Keratinocyte (primary cell): ENCODE data around the gene SCN4A. TPM values are rescaled to one million over a fixed set of nuclear protein-coding genes. Genes with fewer than 3 reads are reported as not detected.

Source experiments
- DNase-seq: peaks from one replicate; pipeline ENCODE4 v3.0.0-alpha.2; 2011; ENCODE audit warnings: low read depth, missing footprints, low spot score
- FAIRE-seq: peaks from 2 replicates; lab custom pipeline; 2011; peaks lifted over from hg19 to GRCh38; lab: Jason Lieb, UNC
- H2AFZ ChIP-seq: 2 replicates; pipeline ENCODE4 v1.6.0; 2012; ENCODE audit warnings: low read length, control low read depth, inconsistent platforms; ENCODE audit not compliant: control insufficient read depth
- H3K27ac ChIP-seq: 2 replicates; pipeline ENCODE4 v1.5.1; 2011; ENCODE audit warnings: low read length; ENCODE audit not compliant: control insufficient read depth, insufficient read depth
- H3K27me3 ChIP-seq: 3 replicates; pipeline ENCODE4 v1.6.0; 2011; ENCODE audit warnings: low read length; ENCODE audit not compliant: control insufficient read depth, insufficient read depth; ENCODE audit errors: extremely low read depth
- H3K36me3 ChIP-seq, 2 experiments: 2 replicates in 1 of 2; 3 replicates in 1 of 2; pipeline ENCODE4 v1.5.1; 2011; ENCODE audit warnings: low read length in 2 of 2, mild to moderate bottlenecking in 1 of 2; ENCODE audit not compliant: control insufficient read depth in 2 of 2, insufficient read depth in 2 of 2; ENCODE audit errors: extremely low read depth in 1 of 2
- H3K4me1 ChIP-seq: 3 replicates; pipeline ENCODE4 v1.5.1; 2011; ENCODE audit warnings: low read length; ENCODE audit not compliant: control insufficient read depth, insufficient read depth; ENCODE audit errors: extremely low read depth
- H3K4me2 ChIP-seq: 3 replicates; pipeline ENCODE4 v1.6.0; 2011; ENCODE audit warnings: low read depth, low read length; ENCODE audit not compliant: control insufficient read depth, insufficient read depth; ENCODE audit errors: extremely low read depth
- H3K4me3 ChIP-seq, 3 experiments: fragments of 200-600 bp in 1 of 3; sonication (generic) in 1 of 3; 2 replicates in 2 of 3; 3 replicates in 1 of 3; pipeline ENCODE4 v1.5.1; 2011 to 2016; ENCODE audit warnings: low read length in 3 of 3, mild to moderate bottlenecking in 3 of 3, control low read depth in 2 of 3, inconsistent platforms in 1 of 3, low read depth in 1 of 3, mixed read lengths in 1 of 3, mixed run types in 1 of 3, moderate library complexity in 1 of 3; ENCODE audit not compliant: control insufficient read depth in 2 of 3, insufficient read depth in 2 of 3; ENCODE audit errors: extremely low read depth in 1 of 3
- H3K79me2 ChIP-seq: 2 replicates; pipeline ENCODE4 v1.6.0; 2012; ENCODE audit warnings: low read length; ENCODE audit not compliant: control insufficient read depth, insufficient read depth
- H3K9ac ChIP-seq: 3 replicates; pipeline ENCODE4 v1.6.0; 2011; ENCODE audit warnings: low read length; ENCODE audit not compliant: control insufficient read depth, insufficient read depth; ENCODE audit errors: extremely low read depth
- H3K9me1 ChIP-seq: 3 replicates; pipeline ENCODE4 v1.6.0; 2011; ENCODE audit warnings: low read length; ENCODE audit not compliant: control insufficient read depth, insufficient read depth; ENCODE audit errors: extremely low read depth
- H3K9me3 ChIP-seq: 2 replicates; pipeline ENCODE4 v1.5.1; 2012; ENCODE audit warnings: low read depth, low read length; ENCODE audit not compliant: control insufficient read depth
- H4K20me1 ChIP-seq: 3 replicates; pipeline ENCODE4 v1.6.0; 2011; ENCODE audit warnings: low read length; ENCODE audit not compliant: control insufficient read depth, insufficient read depth; ENCODE audit errors: extremely low read depth
- CTCF ChIP-seq, 3 experiments: IDR thresholded peaks in 1 of 3; conservative IDR thresholded peaks in 1 of 3; optimal IDR thresholded peaks in 1 of 3; 2 replicates in 2 of 3; 3 replicates in 1 of 3; pipeline versions ENCODE3 to v1.5.1; 2011; ENCODE audit warnings: low read length in 3 of 3, mild to moderate bottlenecking in 3 of 3, moderate library complexity in 2 of 3, control low read depth in 1 of 3, inconsistent platforms in 1 of 3; ENCODE audit not compliant: insufficient read depth in 2 of 3; ENCODE audit errors: extremely low read depth in 1 of 3
- EZH2 ChIP-seq: IDR thresholded peaks from one replicate; pipeline ENCODE4 v1.6.1; 2012; ENCODE audit warnings: inconsistent platforms, mild to moderate bottlenecking, low read length, moderate library complexity
- dilution Hi-C: fragments of 300-500 bp; cut with MboI; formaldehyde crosslinking; loops from one replicate; pipeline ENCODE4 v1.7.0; 2020; ENCODE audit warnings: low sequenced_read_pairs; ENCODE audit not compliant: extremely low pct_ligation_motif_present
- polyA plus RNA-seq, 5 experiments: library from polyadenylated mRNA; depleted of rRNA in 3 of 5; stranded (reverse) in 3 of 5; stranded (forward) in 1 of 5; unstranded in 1 of 5; fragments of >200 nt; gene quantifications; 1 replicate in 1 of 5; 2 replicates in 3 of 5; 3 replicates in 1 of 5; pipeline versions ENCODE4 v1.2.1 to v1.2.3, GENCODE V29; 2011 to 2012; ENCODE audit warnings: missing spikeins in 2 of 5, low read depth in 1 of 5, low replicate concordance in 1 of 5

SCN4A gene
- polyA plus RNA-seq, 1 donor (not counting 4 experiments of a cell fraction or from before 2014, with no cell fraction given) = not detected

- Histone ChIP-seq H3K9ac (no peak overlapping the region), H4K20me1 (no peaks in the 10 kb centered on the region), H3K79me2 (no peaks in the 10 kb centered on the region), H3K4me3 (no peak overlapping the region), H3K4me2 (no peak overlapping the region), H3K27ac (no peak overlapping the region), H3K27me3 (peaks cover 12% of the 10 kb centered on the region), H3K4me1 (no peaks in the 10 kb centered on the region), H3K9me1 (no peaks in the 10 kb centered on the region), H3K36me3 (no peaks in the 10 kb centered on the region), H2AFZ (no peak overlapping the region), H3K9me3 (no peaks in the 10 kb centered on the region)
- DNase-seq (no peak), FAIRE-seq (no peak)
- TF ChIP-seq EZH2 (no peak), CTCF (optimal IDR thresholded peaks at IDR 0.05 in 1 of 3, IDR thresholded peaks at IDR 0.05 in 1 of 3, conservative IDR thresholded peaks at IDR 0.05 in 1 of 3; ENCODE audit: extremely low read depth in 1 of 3, insufficient read depth in 2 of 3, low read length in 3 of 3) (no peak)
- dilution Hi-C loops = no loop called here
Observed at GRCh38 chr17:64003526-64004121, 30.9 kb upstream of the SCN4A start.

- Histone ChIP-seq H3K36me3 (no peaks in the 10 kb centered on the region), H3K79me2 (no peaks in the 10 kb centered on the region), H3K27me3 (peaks cover 18% of the 10 kb centered on the region), H3K27ac (no peak overlapping the region), H2AFZ (no peak overlapping the region), H3K9me1 (no peaks in the 10 kb centered on the region), H3K4me2 (no peak overlapping the region), H3K9me3 (no peaks in the 10 kb centered on the region), H3K4me1 (peaks cover under 1% of the 10 kb centered on the region), H3K4me3 (no peak overlapping the region), H4K20me1 (no peaks in the 10 kb centered on the region), H3K9ac (no peak overlapping the region)
- DNase-seq = no peak
- TF ChIP-seq CTCF (optimal IDR thresholded peaks at IDR 0.05 in 1 of 3, IDR thresholded peaks at IDR 0.05 in 1 of 3, conservative IDR thresholded peaks at IDR 0.05 in 1 of 3; ENCODE audit: extremely low read depth in 1 of 3, insufficient read depth in 2 of 3, low read length in 3 of 3) (no peak), EZH2 (no peak)
- dilution Hi-C loops = no loop called here
- FAIRE-seq = no peak
Observed at GRCh38 chr17:64002658-64003525, 30.2 kb upstream of the SCN4A start.
